GM13976 (cell line): ENCODE measurements around the gene SMKR1.
"Not testable (repeated sequence)": the region's sequence is repeated elsewhere in the genome, so short reads cannot be mapped to it uniquely, and the experiment has no call there.

Experiments used
- DNase-seq: peaks from one replicate; pipeline ENCODE4 v3.0.0; 2012; ENCODE audit warnings: low spot score
- CTCF ChIP-seq: IDR thresholded peaks from 2 replicates; pipeline ENCODE4 v1.5.1; 2012; ENCODE audit warnings: borderline replicate concordance, mild to moderate bottlenecking; ENCODE audit not compliant: insufficient read depth; ENCODE audit errors: extremely low read depth, missing control alignments, control extremely low read depth
- in situ Hi-C: fragments of 300-500 bp; cut with MboI; formaldehyde crosslinking; loops from one replicate; pipeline ENCODE4 v1.12.0; 2022; ENCODE audit warnings: low sequenced_read_pairs, mixed read lengths, inconsistent platforms; ENCODE audit not compliant: unreplicated experiment

SMKR1 gene

GRCh38 chr7:129468547-129468946, 33.8 kb upstream of the SMKR1 start:
- in situ Hi-C loops: loop anchor here (10.0 kb wide), 1 partner anchor 114 kb away; no protein-coding TSS in a partner anchor
- no peak for DNase-seq

GRCh38 chr7:129469930-129470329, 32.4 kb upstream of the SMKR1 start:
- DNase-seq: no peak
- in situ Hi-C loops: loop anchor here (10.0 kb wide), 1 partner anchor 115 kb away; no protein-coding TSS in a partner anchor
- TF ChIP-seq CTCF: no peak

More at GRCh38 chr7:129468547-129468946, 33.8 kb upstream of the SMKR1 start:
- TF ChIP-seq CTCF: no peak

- in situ Hi-C loops: no loop called here
- no peak for DNase-seq
- no peak for TF ChIP-seq CTCF
Observed at GRCh38 chr7:129470411-129470810, 31.9 kb upstream of the SMKR1 start.

GRCh38 chr7:129471402-129471827, 30.9 kb upstream of the SMKR1 start:
- TF ChIP-seq CTCF: no peak
- DNase-seq: no peak
- in situ Hi-C loops: no loop called here

- in situ Hi-C loops, DNase-seq: not testable (repeated sequence)
Observed at GRCh38 chr7:129475931-129476330, 26.4 kb upstream of the SMKR1 start.

GRCh38 chr7:129476398-129476797, 25.9 kb upstream of the SMKR1 start:
- DNase-seq, in situ Hi-C loops: not testable (repeated sequence)

GRCh38 chr7:129479831-129480230, 22.5 kb upstream of the SMKR1 start:
- no peak for DNase-seq
- in situ Hi-C loops: no loop called here
- no peak for TF ChIP-seq CTCF
